SU-DHL-6 (cell line): ENCODE data around the gene PDE4D.

ENCODE experiments used
- CTCF ChIP-seq: fragments of 200-600 bp; sonication (generic); IDR thresholded peaks from one replicate; pipeline ENCODE4 v1.5.1; 2017; ENCODE audit warnings: antibody characterized with exemption, mild to moderate bottlenecking, low read length, moderate library complexity; ENCODE audit not compliant: insufficient read depth, poor library complexity, severe bottlenecking
- EZH2phosphoT487 ChIP-seq: fragments of 200-600 bp; sonication (generic), shearing (Covaris generic); conservative IDR thresholded peaks from 2 replicates; pipeline ENCODE4 v1.6.1; 2018; ENCODE audit warnings: mild to moderate bottlenecking, antibody characterized with exemption, low read length, moderate library complexity, mixed read lengths

DNA sequence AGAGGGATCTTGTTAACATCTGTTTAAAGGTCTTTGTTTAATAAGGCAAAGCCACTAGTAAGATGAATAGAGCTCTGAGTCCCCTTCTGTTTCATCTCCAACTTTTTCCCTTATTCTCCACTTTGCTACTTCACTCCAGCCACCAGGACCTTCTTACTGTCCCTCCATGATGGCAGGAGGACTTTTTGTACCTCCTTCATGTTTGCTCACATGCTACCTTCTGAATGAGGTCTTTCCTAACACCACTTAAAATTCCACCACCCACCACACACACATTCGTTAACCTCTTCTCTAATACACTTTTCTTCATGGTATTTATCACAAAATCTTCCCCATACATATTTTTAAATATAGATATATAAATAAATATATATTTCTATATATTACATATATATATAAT is 501.9 kb downstream of the PDE4D start:
- TF ChIP-seq CTCF (no peak), EZH2phosphoT487 (no peak)
